Measurements from ENCODE around the gene SESN1.

SESN1 gene

DNA sequence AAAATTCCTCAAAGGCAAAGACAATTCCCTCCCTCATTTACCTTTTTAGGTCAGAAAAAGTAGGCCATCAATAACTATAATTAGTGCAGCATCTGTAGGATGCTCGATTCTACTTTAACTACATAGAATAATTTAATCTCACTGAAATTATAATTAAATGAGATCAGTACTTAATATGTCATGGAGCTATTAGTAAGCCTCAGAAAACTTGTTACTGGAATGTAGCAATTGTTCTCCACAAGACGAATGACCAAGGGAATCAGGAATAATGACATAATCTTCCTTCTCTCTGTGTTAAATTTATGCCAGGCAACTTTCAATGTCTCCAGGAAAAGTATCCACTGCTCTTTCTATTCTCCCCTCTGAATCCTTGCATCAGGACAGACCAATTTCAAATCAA lies 34.1 kb downstream of the SESN1 start:
- no peak for DNase-seq (ENCODE audit: low spot score)

DNA sequence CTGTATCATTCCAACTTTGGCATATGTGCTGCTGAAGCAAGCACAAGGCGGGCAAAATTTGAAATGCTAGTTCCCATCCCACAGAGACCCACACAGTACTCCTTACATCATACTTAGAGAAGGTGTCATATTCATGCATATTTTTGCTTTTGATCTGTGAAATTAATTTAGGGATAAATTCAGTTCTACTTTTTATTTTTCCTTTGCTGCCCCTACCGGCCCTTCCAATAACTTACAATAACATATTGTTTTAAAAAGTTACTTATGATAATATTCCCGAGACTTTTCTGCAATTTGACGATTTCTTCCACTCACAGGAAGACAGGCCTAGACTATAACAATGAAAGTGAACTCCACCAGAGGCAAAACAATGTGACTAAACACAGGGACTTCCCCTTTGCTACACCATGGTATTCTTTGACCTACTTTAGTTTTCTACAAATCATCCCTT lies 35.0 kb downstream of the SESN1 start:
- DNase-seq (ENCODE audit: low spot score): no peak

DNA sequence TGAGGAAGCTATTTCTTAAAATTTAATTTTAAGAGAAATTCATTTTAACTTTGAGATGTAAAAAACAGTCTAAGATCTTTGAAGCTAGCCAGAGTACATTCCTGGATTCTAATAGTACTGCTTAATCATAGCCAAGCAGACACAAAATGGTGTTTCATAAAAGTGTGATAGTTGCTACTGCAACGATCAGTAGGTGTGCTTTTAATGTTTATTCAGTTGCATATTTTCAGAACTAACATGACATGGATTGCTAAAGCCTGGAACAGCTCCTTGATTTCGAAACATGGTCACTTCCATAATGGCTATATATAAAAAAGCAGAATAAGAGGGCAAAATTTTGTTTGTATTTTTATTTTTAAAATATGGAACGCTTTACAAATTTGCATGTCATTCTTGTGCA lies 35.5 kb downstream of the SESN1 start:
- no peak for DNase-seq (ENCODE audit: low spot score)

DNA sequence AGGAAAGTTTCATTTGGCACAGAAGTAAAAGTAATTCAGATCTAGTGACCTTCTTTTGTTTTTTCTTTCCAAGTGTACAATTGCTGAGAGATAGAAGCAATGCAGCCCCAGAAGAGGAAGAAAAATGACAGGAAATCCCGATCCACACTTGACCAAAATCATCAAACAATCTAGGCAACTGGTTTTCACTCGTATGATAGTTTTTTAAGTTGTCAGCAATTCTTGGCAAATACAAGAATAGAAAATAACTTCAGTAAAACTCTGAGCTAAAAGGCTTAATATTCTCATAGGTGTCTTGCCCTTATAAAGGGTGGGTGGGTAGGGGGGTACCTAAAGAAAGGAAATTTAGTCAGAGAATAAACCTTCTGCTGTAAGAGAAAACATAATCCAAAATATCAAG lies 36.0 kb downstream of the SESN1 start:
- no peak for DNase-seq (ENCODE audit: low spot score)

DNA sequence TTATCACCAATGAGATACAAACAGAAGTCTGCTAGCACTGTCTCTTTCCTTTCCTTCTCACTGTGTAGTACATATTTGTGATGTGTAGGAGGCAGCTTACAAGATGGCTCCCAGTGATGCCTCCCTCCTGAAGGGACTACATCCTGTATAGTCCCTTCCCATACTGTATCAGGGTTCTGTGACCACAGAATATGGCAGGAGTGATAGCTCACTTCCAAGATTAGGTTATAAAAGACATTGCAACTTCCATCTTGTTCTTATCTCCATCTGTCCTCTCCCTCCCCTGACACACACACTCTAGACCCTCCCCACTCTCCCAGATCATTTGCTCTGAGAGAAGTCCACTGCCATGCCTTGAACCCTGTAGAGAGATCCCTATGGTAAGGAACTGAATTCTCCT lies 38.0 kb downstream of the SESN1 start:
- no peak for DNase-seq (ENCODE audit: low spot score)

DNA sequence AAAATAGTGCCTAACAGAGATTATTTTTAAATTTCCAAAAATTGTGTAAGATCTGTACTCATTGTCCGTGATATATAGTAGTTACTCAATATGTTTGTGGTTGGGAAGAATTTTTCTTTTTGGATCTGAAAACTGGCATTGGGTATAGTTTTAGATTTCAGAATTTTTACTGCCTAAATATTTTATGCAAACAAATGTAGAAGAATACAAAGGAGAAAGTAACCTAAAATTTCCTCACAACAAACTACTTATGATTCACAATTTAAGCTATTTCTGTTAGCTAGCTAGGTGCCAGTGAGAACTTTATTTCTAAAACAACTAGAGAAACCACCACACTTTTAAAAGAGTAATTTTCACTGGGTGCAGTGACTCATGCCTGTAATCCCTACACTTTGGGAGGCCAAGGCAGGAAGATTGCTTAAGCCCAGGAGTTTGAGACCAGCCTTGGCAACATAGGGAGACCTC lies 38.8 kb downstream of the SESN1 start:
- DNase-seq (ENCODE audit: low spot score): no peak

DNA sequence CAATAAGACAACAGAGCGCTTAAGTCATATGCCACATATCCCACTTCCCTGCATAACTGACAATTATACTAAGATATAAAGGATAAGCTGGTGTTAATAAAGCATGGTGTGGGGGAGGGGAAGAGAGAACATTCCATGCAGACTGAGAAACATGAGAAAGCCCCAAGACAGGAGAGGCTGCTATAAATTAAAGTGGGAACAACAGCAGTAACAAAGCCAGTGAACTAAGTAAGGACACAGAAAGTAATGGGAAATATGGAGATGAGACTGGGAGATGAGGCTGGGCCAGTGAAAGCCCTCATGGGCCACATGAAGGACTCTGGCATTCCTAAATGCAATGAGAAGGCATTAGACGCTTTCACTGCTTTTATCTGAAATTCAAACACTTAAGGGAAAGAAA lies 41.3 kb downstream of the SESN1 start:
- DNase-seq (ENCODE audit: low spot score): no peak

DNA sequence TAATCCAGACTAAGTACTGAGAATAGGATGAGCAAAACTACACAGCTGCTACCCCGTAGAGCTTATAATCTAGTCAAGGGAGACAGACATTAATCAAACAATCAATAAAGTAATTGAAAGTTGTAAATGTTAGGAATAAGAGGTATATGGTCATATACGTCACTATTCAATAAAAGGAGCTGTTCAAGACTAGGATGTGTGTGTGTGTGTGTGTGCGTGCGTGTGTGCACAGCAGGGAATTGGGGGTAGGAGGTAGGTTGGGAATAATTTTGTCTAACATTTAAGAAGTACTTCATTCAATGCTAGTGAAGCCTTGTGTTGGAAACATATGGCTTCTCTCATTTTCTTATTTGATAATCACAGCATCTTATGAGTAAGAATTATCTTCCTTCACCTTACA lies 41.8 kb downstream of the SESN1 start:
- DNase-seq (ENCODE audit: low spot score): no peak

DNA sequence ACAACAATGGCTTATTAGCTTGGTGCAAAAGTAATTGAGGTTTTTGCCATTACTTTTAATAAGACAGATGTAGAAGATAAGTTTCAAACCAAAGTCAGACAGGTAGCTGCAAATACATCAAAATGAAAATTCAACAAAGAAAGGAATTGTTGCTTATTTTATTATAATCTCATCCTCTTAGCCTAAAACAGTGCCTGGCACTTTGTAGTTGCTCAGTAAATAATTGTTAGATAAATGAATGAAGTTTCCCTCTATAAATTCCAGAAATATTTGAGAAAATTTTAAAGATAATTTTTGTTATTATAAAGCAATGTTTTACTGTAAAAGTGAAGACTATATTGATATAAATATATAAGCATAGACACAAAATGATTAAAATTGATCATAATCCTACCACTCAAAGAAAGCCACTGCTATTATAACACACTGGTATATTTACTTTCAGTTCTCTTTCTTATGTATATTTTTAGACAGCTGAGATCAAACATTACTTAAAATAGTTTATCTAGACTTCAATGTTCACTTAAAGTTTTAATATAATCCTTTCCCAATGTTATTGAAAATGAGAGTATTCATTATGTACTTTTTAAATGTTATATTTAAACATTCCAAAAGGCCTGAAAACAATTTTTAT lies 42.5 kb downstream of the SESN1 start:
- DNase-seq (ENCODE audit: low spot score): no peak

DNA sequence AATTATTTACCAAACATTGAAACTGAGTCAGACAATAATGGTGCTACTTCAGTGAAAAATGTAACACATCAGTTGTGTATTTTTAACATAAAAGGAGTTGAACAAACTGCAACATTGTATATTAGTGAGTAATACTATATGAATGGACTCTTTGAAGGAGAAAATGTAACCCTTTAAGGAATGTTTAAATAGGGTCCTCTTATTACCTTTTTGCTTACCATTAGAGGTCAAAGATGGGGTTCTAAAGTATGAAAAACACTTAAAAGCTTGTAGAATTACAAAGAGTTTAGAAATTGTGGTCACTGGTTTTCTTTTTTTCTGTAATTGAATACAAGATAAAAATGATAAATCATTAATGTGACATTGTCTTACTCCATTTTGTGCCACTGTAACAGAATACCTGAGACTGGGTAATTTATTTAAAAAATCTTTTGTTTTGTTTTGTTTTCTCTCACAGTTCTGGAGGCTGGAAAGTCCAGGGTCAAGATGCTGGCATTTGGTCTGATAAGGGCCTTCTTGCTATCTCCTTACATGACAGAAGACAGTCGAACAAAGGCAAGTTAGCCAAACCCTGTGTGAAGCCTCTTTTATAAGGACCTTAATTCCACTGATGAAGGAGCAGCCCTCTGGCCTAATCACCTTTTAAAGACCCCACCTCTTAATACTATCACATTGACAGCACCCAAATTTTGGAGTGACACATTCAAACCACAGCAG lies 43.2 kb downstream of the SESN1 start:
- no peak for DNase-seq (ENCODE audit: low spot score)

DNA sequence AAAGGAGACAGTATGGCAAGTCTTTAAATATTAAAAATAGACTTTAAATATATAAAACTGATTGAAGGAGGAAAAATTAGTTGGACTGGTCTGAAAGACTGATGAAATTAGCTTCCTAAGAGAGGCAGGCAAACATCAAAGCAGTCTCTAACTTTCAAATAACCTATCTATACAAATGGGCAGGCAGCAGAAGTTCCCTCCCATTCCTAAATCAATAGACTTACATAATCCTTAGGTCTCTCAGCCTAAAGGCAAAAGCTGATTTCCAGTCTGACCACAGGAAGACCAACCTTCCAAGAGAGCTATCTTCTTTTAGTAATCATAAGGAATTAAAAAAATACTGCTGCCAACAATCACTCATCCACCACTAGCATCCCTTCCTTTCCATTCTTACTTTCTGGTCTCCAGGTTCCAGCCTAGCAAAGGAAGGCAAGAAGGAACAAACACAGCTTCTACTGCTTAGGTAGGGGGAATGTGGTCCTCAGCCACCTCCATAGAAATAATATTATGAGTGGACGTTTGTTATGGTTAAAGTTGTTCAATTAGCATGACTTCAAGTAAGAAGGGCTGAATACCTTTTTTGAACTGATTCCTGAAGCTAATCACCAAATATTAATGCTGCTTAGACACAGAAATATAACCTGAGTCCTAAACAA lies 44.1 kb downstream of the SESN1 start:
- no peak for DNase-seq (ENCODE audit: low spot score)

DNA sequence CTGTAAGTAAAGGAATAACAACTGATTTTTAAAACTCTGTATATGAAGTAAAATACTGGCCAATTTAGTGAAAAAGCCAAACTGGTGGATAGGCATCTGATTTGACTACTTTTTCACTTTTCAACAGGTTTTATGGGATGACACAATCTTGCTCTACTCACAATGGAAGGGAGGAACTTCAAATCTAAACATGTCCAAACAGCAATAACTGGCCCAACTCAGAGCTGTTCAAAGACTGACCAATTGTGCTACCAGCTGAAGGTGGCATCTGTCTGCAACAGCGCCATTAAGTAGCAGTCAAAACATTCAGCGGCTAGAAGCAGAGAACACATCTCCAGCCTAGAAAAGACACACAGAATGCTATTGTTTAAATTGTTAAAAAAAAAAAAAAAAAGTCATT lies 44.6 kb downstream of the SESN1 start:
- no peak for DNase-seq (ENCODE audit: low spot score)

DNA sequence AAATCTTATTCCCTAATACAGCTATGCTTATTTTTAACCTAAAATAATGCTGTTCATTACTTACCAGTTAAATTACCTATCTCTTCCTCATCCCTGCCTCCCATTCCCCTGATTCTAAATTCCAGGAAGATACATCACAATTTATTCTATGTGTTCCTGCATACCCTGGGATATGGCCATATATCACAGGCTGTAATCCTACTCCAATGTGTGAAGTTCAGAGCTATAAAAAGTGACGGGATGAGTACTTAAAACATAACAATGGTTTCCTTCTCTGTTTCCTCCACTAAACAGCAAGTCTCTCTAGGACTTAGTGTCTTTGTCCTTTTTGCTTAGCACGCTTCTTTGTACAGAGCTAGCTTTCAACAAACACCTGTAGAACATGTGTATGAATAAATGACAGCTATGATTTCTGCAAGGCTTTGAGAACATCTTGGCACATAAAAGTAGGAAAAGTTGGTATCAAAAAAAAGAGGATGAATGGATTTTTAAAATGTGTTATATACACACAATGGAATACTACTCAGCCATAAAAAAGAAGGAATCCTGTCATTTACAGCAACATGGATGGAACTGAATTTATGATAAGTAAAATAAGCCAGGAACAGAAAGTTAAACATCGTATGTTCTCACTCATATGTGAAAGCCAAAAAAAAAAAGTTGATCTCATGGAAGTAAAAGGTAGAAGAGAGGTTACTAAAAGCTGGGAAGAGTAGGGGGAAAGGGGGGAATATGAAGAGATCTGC lies 45.8 kb downstream of the SESN1 start:
- no peak for DNase-seq (ENCODE audit: low spot score)

DNA sequence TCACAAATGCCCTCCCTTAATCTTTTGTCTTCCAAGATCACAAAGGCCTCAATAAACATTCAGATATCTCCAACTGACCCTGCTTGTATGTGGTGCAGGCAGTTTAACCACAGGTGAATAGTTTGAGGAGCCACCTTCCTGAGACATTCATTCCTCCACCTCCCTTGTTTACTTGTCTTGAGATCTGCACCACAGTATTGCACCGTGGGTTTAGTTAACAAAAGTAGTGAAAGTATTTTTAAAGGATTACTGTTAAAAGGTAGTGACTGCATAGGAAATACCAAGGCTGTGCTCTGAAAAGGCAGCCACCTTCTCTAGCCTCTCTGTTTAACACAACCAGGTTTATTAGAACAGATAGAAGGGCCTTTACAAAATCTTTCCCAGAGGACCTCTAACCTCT lies 46.5 kb downstream of the SESN1 start:
- DNase-seq (ENCODE audit: low spot score): no peak

DNA sequence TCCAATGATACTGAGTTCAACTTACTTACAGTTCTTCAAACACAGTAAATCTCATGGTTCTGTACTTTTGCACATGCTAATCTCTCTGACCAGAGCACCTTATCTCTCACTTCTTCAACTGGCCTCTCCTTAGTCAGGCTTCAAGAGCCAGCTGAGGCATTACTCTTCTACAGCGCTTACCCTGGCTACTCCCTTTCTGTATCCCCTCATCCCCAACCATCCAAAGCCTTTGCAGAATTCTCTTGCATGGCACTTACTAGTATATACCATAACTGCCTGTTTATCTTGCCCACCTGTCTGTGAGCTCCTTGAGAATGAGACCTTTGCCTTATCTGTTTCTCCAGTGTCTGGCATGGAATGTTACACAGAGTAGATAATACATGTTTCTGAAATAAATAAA lies 49.2 kb downstream of the SESN1 start:
- DNase-seq (ENCODE audit: low spot score): no peak

DNA sequence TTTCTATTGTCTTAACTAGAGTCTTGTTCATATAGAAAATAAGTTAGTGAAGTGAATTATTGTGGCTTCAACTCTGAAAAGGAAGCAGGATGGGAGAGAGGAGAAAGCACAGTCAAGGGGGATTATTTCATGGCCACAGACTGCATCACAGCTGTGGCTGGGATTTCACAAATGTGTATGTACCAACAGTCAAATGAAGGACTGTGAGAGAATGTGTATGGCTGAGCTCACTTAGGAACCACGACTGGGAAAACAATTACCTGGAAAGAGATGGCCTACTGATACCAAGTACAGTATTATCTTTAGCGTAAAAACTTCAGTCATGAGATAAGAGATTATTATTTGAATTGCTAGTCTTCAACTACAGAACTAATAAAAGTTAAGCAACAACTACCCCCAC lies 54.9 kb downstream of the SESN1 start:
- no peak for DNase-seq (ENCODE audit: low spot score)

DNA sequence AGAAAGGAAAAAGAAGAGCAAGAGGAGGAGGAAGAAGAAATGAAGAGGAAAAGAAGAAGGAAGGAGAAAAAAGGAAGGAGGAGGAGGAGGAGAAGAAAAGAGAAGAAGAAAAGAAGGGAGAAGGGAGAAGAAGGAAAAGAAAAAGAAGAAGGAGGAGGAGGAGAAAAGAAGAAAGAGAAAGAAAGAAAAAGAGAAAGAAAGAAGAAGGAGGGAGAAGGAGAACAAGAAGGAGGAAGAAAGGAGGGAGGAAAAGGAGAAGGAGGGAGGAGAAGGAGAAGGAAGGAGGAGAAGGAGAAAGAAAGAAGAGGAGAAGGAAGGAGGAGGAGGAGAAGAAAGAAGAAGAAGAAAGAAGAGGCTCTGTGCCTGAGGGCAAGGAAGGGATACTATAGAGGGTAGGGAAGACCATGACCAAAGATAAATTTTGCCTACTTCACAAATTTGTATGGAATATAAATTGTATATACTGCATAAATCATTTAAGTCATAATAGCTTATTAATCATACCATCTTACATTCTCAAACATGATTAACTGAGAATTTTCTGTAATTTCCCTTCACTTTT lies 55.7 kb downstream of the SESN1 start:
- no peak for DNase-seq (ENCODE audit: low spot score)

DNA sequence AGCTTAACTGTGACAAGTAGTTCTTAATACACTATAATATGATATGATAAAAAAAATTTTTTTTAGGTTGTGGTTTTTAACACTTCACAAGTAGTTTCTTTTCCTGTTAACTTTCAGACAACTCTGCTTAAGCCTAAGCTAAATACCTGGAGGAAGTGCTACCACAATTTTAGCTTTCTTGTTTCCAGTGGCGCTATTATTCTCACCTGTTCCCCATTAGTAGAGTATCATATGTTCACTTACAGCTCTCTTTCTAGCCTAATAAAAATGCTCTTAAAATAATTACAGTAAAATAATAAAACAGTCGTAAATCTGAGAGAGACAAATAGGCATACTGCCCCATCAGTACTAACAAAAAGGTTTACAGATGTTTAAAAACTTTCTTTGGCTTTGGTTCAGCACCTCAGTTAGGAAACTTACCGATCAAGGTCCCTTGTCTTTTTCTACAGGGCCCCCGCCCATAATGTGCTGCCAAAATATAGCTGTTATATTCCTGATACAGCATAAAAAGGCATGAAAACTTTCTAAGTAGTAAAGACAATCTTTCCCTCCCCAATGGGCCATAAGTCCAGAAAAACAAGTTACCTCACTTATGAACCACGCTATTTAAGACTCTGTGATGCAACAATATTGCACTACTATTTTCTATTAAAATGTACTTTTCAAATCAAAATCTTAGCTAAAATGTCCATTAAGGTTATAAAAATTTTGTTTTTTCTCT lies 57.9 kb downstream of the SESN1 start:
- DNase-seq (ENCODE audit: low spot score): no peak

DNA sequence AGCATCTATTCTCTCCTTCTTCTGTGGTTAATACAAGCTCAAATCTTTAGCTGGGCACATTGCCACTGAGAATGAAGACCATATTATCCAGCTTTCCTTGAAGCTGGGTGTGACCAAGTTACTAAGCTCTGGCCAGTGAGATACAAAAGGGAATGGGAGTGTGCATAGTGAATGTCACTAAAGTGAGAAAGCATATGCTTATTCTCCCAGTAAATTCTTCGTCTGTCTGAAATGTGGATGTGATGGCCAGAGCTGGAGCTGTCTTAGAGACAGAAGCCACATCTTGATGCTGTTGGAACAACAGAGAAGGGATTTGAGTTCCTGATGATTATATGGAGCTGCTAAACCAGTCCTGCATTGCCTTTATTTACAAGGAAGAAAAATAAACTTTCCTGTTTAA lies 60.1 kb downstream of the SESN1 start:
- DNase-seq (ENCODE audit: low spot score): no peak

DNA sequence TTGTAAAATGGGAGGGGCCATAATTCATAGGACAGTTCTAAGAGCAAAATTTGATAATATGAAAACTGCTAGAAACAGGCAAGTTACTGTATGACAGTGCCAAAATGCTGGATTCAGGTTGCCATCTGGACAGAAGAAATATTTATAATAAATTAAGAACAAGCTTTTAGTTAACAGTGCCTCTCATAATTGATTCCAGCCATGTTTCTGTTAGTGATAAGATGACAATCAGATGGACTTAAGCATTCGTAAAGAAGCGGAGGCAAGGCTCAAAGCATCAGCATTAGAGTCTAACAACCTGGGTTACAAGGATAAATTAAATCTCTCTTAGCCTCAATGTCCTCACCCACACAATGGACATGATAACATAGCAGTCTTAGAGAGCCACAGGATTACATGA lies 61.0 kb downstream of the SESN1 start:
- DNase-seq (ENCODE audit: low spot score): no peak

DNA sequence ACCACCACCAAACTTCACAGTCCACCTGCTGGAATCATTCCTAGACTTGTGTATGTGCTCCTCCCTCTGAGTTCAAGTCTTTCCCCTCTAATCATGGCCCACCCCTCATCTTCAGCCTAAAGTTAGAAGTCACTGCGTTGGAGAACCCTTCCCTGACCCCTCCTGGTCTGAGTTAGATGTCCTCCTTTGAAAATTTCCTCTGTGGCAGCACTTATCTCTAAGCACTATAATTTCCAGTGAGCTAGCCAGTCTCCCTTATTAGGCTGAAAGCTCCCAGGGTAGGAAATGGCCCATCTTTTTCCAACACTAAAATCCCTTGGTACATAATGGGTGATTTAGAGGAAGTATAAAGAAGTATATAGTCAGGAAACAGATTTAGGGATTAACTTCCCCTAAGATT lies 63.2 kb downstream of the SESN1 start:
- no peak for DNase-seq (ENCODE audit: low spot score)

DNA sequence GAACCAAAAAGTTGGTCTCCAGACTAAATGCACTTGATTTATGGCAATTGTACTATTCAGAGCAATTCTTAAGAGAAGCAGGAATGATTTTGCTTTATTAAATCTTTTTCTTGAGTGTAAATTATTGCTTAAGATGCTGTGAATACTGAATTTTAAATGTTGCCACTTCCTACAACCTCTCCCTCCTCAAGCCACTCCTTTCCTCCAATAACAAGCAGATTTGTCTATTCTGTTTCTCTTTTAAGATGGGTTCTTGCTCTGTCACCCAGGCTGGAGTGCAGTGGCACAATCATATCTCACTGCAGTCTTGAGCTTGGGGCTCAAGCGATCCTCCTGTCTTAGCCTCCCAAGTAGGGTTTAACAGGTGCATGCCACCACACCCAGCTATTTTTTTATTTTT lies 65.3 kb downstream of the SESN1 start:
- DNase-seq (ENCODE audit: low spot score): no peak
